Measurements from ENCODE around the gene CD36.

Gene CD36

DNA sequence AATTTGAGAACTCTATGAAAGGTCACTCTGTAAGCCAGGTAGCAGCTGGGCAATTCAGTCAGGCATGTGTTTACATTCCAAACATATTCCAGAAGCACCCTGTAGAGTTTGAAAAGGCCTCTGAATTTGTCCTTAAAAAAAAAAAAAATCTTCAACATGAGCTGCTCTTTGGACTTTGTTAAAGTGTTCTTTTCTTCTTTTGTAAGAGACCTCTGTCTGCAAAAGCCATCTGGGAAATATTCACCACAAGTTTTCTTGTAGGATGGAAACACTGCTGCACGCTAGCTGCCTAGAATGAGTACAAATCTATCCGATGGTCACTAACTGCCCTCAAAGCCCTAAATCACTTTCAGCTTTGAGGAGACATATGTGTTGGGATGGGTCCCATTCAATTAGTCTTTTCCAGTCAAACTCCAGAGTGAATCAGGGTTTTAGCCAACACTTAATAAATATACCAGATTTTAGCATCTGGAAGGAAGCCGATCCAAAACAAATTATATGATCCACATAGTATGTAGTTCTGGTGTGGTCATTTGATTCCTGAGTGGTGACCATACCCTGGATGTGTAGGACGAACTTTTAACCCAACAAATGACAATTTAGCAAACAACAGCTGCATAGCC lies 85.9 kb downstream of the CD36 start:
- FAIRE-seq (no peak), DNase-seq (ENCODE audit: insufficient read length, low spot score) (no peak)
- no peak for TF ChIP-seq SPI1 (IDR thresholded peaks at IDR 0.05; ENCODE audit: low read depth, low read length)
- TF ChIP-seq POLR2A (IDR thresholded peaks at IDR 0.05; ENCODE audit: low read depth, low read length), result no peak
- no peak for TF ChIP-seq PAX5 (IDR thresholded peaks at IDR 0.05; ENCODE audit: insufficient read depth, low read length, severe bottlenecking)
- TF ChIP-seq TAF1 (IDR thresholded peaks at IDR 0.05; ENCODE audit: low read depth, low read length), result no peak
- TF ChIP-seq POLR2AphosphoS5 (IDR thresholded peaks at IDR 0.05; ENCODE audit: low read depth, low read length), result no peak
- TF ChIP-seq POU2F2 (IDR thresholded peaks at IDR 0.05; ENCODE audit: low read depth, low read length), result no peak

DNA sequence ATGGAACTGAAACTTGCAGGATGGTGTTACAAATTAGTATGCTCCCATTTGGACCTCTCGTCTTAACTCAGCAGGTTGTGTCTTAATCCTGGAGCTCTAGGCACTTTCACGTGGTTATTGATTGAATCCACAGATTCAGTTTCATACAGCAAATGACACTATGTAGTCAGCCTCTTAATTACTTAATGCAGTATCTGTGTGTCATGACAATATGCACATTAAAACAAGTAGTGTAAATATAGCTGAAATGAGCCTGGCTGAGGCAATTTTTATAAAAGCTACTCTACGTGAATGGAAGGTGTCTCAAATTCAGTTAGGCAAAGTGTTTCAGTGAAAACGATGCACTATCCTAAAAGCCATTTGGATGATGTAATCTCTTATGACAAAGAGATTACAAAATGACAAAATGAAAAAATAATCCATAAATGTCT lies 86.8 kb downstream of the CD36 start:
- DNase-seq (ENCODE audit: insufficient read length, low spot score) (no peak), FAIRE-seq (no peak)
- no peak for TF ChIP-seq POLR2A (IDR thresholded peaks at IDR 0.05; ENCODE audit: low read depth, low read length)
- no peak for TF ChIP-seq TAF1 (IDR thresholded peaks at IDR 0.05; ENCODE audit: low read depth, low read length)
- no peak for TF ChIP-seq PAX5 (IDR thresholded peaks at IDR 0.05; ENCODE audit: insufficient read depth, low read length, severe bottlenecking)
- no peak for TF ChIP-seq SPI1 (IDR thresholded peaks at IDR 0.05; ENCODE audit: low read depth, low read length)
- no peak for TF ChIP-seq POLR2AphosphoS5 (IDR thresholded peaks at IDR 0.05; ENCODE audit: low read depth, low read length)
- no peak for TF ChIP-seq POU2F2 (IDR thresholded peaks at IDR 0.05; ENCODE audit: low read depth, low read length)

Measured in GM12891 (cell line).